Sigmoid colon (tissue), 4 donors: ENCODE data around the gene POU6F2.

Experiments used
- CTCF ChIP-seq, 4 experiments: fragments of 450-650 bp in 3 of 4; fragments of 200-600 bp in 1 of 4; IDR thresholded peaks; one replicate each; pipeline ENCODE4 v1.5.1; 2016 to 2019; ENCODE audit warnings: antibody characterized with exemption in 4 of 4, mild to moderate bottlenecking in 3 of 4, moderate library complexity in 2 of 4
- EP300 ChIP-seq, 4 donors: sonication (generic); formaldehyde crosslinking; IDR thresholded peaks; one replicate each; pipeline ENCODE4 v1.6.1; 2017; ENCODE audit warnings: antibody characterized with exemption in 4 of 4
- POLR2A ChIP-seq, 2 donors: fragments of 450-650 bp; IDR thresholded peaks; one replicate each; pipeline ENCODE4 v1.6.1; 2016; ENCODE audit warnings: antibody characterized with exemption in 2 of 2, mild to moderate bottlenecking in 2 of 2, moderate library complexity in 2 of 2
- POLR2AphosphoS5 ChIP-seq, 4 donors: sonication (generic); formaldehyde crosslinking; IDR thresholded peaks; one replicate each; pipeline ENCODE4 v1.6.1; 2017; ENCODE audit warnings: antibody characterized with exemption in 4 of 4

GRCh38 chr7:39259391-39260003 lies 281.8 kb downstream of the POU6F2 start:
- TF ChIP-seq CTCF (IDR thresholded peaks at IDR 0.05) (no peak), POLR2AphosphoS5 (IDR thresholded peaks at IDR 0.05) (no peak), POLR2A (IDR thresholded peaks at IDR 0.05) (no peak), EP300 (IDR thresholded peaks at IDR 0.05) (no peak)
